ENCODE measurements around the gene SYTL4. TPM values are rescaled to one million over a fixed set of nuclear protein-coding genes. Genes with fewer than 3 reads are reported as not detected.

Gene SYTL4
- total and polyA plus RNA-seq, 2 of the 13 experiments (the other 11 are each of a cell fraction or from before 2014, with no cell fraction given) = 0.41 to 0.73 TPM

GRCh38 chrX:100698551-100698950, 33.4 kb downstream of the SYTL4 start:
- FAIRE-seq (no peak), ATAC-seq (no peak), DNase-seq (ENCODE audit: low spot score) (no peak)
- TF ChIP-seq NBN (conservative IDR thresholded peaks at IDR 0.05) (no peak), MEIS1 (CRISPR knock-in tag; IDR thresholded peaks at IDR 0.05; ENCODE audit: borderline replicate concordance) (no peak), NR1H2 (CRISPR knock-in tag; IDR thresholded peaks at IDR 0.05; ENCODE audit: borderline replicate concordance, low read depth) (no peak), YY1 (IDR thresholded peaks at IDR 0.05; ENCODE audit: insufficient read depth, insufficient replicate concordance, low read depth, low read length) (no peak), ZNF432 (CRISPR knock-in tag; IDR thresholded peaks at IDR 0.05; ENCODE audit: borderline replicate concordance) (no peak), PAWR (CRISPR knock-in tag; IDR thresholded peaks at IDR 0.05; ENCODE audit: borderline replicate concordance) (no peak), SAFB2 (CRISPR knock-in tag; IDR thresholded peaks at IDR 0.05; ENCODE audit: borderline replicate concordance, low read depth) (no peak)
- intact Hi-C loops (cut with micrococcal nuclease; ENCODE audit: unreplicated experiment) (no loop called here), in situ Hi-C loops (cut with HindIII; ENCODE audit: extremely low pct_ligation_motif_present, low pct_unique_long_range_greater_than_20kb) (no loop called here)
- H3K4me3 ChIP-seq (replicated peaks in 1 of 3; ENCODE audit: insufficient read depth in 1 of 3, low read depth in 2 of 3, low read length in 3 of 3) = no peak overlapping the region
- no peak overlapping the region for H3K4me2 ChIP-seq (ENCODE audit: low read depth, low read length)
- no peaks in the 10 kb centered on the region for H3K79me2 ChIP-seq (ENCODE audit: insufficient read depth, low read length)
- no peaks in the 10 kb centered on the region for H4K20me1 ChIP-seq (ENCODE audit: insufficient read depth, low read length)
- no peaks in the 10 kb centered on the region for H3K4me1 ChIP-seq (ENCODE audit: insufficient read depth, low read length)
- CTCF ChIA-PET (ENCODE audit: low intra/inter-chr PET ratio, low total read pairs) = no interaction called here
- no peak overlapping the region for H2AFZ ChIP-seq (ENCODE audit: low read length)
- H3K9ac ChIP-seq (ENCODE audit: insufficient read depth, low read depth, low read length) = no peak overlapping the region
- POLR2A ChIA-PET = no interaction called here
- no TSS peak for BruUV-seq (replicated peaks)
- H3K9me3 ChIP-seq (ENCODE audit: low read length) = no peaks in the 10 kb centered on the region
- H3K36me3 ChIP-seq (replicated peaks in 1 of 2; ENCODE audit: control insufficient read depth in 1 of 2, insufficient read depth in 2 of 2, low read length in 2 of 2) = no peaks in the 10 kb centered on the region
- no peak overlapping the region for H3K27ac ChIP-seq (ENCODE audit: extremely low read length, insufficient read depth, low read length)
- no peaks in the 10 kb centered on the region for H3K27me3 ChIP-seq (ENCODE audit: control insufficient read depth in 1 of 2, insufficient read depth in 2 of 2, low read length in 2 of 2)

GRCh38 chrX:100696699-100697351, 35.1 kb downstream of the SYTL4 start:
- H3K9me3 ChIP-seq (ENCODE audit: low read length) = no peaks in the 10 kb centered on the region
- no peak for TF ChIP-seq RNF219 (CRISPR knock-in tag; IDR thresholded peaks at IDR 0.05)
- no peak for TF ChIP-seq ZBTB21 (CRISPR knock-in tag; IDR thresholded peaks at IDR 0.05)
- no peak for TF ChIP-seq SAP130 (CRISPR knock-in tag; IDR thresholded peaks at IDR 0.05; ENCODE audit: low read depth)
- no peak for ATAC-seq
- no peak for DNase-seq (ENCODE audit: low spot score)
- no peak overlapping the region for H2AFZ ChIP-seq (ENCODE audit: low read length)
- 39% methylated on average over 3 of the region's 3 CpGs for WGBS (ENCODE audit: low lambda C conversion rate)
- in situ Hi-C loops (cut with HindIII; ENCODE audit: extremely low pct_ligation_motif_present, low pct_unique_long_range_greater_than_20kb) = no loop called here
- no TSS peak for BruUV-seq (replicated peaks)
- intact Hi-C loops (cut with micrococcal nuclease; ENCODE audit: unreplicated experiment) = no loop called here
- H3K79me2 ChIP-seq (ENCODE audit: insufficient read depth, low read length) = no peaks in the 10 kb centered on the region
- no peaks in the 10 kb centered on the region for H3K27me3 ChIP-seq (ENCODE audit: control insufficient read depth in 1 of 2, insufficient read depth in 2 of 2, low read length in 2 of 2)
- no peak overlapping the region for H3K4me3 ChIP-seq (replicated peaks in 1 of 3; ENCODE audit: insufficient read depth in 1 of 3, low read depth in 2 of 3, low read length in 3 of 3)
- H3K4me1 ChIP-seq (ENCODE audit: insufficient read depth, low read length) = no peaks in the 10 kb centered on the region
- no peak overlapping the region for H3K27ac ChIP-seq (ENCODE audit: extremely low read length, insufficient read depth, low read length)
- no peak overlapping the region for H3K9ac ChIP-seq (ENCODE audit: insufficient read depth, low read depth, low read length)
- H4K20me1 ChIP-seq (ENCODE audit: insufficient read depth, low read length) = no peaks in the 10 kb centered on the region
- POLR2A ChIA-PET = no interaction called here
- no peak overlapping the region for H3K4me2 ChIP-seq (ENCODE audit: low read depth, low read length)
- no peak for FAIRE-seq
- CTCF ChIA-PET (ENCODE audit: low intra/inter-chr PET ratio, low total read pairs) = no interaction called here
- no peaks in the 10 kb centered on the region for H3K36me3 ChIP-seq (replicated peaks in 1 of 2; ENCODE audit: control insufficient read depth in 1 of 2, insufficient read depth in 2 of 2, low read length in 2 of 2)

Data from HepG2 (cell line).